ENCODE measurements around the gene RIMKLA.
A peak's percentile ranks its signal among the peaks of the same experiment; 100 is the strongest.

The RIMKLA gene

DNA sequence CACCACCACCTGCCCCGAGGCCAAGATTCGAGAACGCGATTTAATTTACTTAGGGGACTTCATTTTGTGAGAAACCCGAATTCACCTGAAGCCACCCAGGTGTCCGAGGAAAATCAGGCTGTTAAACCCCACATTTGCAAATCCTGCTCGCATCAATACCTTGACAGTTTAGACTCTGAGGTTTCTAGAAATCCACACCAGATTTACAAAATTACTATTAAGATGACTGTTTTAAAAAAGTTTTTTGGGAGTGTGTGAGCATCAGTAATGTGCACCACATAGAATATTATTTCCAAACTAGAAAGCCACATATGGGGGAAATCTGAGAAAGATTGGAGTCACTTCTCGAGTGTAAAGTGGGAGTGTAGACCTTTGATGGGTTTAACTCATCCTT, 685 bp downstream of the RIMKLA start:
- H3K27me3 Mint-ChIP-seq (ENCODE audit: low read depth, poor library complexity), result peaks cover 74% of the 10 kb centered on the region
- no peak for DNase-seq

DNA sequence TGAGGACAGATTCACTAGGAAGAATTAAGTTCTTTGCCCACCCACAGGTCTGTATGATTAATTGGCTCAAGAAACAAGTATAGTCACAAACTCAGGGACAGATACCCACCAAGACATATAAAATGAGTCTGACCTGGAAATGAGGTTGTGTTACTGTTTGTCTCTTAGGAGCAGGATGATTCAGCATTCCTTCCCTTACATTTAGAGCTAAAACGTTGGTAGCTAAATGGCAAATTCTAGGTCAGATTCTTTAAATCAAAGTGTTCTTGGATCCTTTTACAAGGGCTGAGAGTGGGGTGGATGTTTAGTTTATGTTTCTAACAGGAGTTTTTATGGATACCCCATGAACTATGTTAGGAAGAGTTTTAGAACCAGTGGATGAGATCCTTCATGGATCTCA, 4.7 kb downstream of the RIMKLA start:
- H3K36me3 Mint-ChIP-seq (ENCODE audit: low read depth), result no peaks in the 10 kb centered on the region
- TF ChIP-seq, protein P1, sequence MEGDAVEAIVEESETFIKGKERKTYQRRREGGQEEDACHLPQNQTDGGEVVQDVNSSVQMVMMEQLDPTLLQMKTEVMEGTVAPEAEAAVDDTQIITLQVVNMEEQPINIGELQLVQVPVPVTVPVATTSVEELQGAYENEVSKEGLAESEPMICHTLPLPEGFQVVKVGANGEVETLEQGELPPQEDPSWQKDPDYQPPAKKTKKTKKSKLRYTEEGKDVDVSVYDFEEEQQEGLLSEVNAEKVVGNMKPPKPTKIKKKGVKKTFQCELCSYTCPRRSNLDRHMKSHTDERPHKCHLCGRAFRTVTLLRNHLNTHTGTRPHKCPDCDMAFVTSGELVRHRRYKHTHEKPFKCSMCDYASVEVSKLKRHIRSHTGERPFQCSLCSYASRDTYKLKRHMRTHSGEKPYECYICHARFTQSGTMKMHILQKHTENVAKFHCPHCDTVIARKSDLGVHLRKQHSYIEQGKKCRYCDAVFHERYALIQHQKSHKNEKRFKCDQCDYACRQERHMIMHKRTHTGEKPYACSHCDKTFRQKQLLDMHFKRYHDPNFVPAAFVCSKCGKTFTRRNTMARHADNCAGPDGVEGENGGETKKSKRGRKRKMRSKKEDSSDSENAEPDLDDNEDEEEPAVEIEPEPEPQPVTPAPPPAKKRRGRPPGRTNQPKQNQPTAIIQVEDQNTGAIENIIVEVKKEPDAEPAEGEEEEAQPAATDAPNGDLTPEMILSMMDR (IDR thresholded peaks at IDR 0.05), result no peak

More for the DNA sequence above, 685 bp downstream of the RIMKLA start:
- no peaks in the 10 kb centered on the region for H3K9me3 Mint-ChIP-seq
- no peak overlapping the region for H3K27ac Mint-ChIP-seq
- TF ChIP-seq, protein P1 (IDR thresholded peaks at IDR 0.05), result no peak
- H3K36me3 Mint-ChIP-seq (ENCODE audit: low read depth), result no peaks in the 10 kb centered on the region
- H3K4me1 Mint-ChIP-seq, result peaks cover 5% of the 10 kb centered on the region
- peak overlapping the region; percentile 79 for H3K4me3 Mint-ChIP-seq

DNA sequence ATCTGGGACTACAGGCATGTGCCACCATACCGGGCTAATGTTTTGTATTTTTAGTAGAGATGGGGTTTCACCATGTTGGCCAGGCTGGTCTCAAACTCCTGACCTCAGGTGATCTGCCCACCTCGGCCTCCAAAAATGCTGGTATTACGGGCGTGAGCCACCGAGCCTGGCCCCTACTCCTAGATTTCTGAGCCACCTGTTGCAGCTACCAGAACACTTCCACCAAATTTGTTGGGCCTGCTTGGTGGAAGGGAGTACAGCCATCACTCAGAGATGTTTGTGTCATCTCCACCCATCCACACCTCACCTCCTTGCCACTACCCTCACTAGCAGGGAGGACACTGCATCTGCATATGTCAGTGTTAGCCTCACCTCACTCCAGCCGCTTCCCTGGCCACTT, 5.5 kb downstream of the RIMKLA start:
- Mint-ChIP-seq H3K4me3 (no peak overlapping the region), H3K9me3 (no peaks in the 10 kb centered on the region), H3K36me3 (ENCODE audit: low read depth) (no peaks in the 10 kb centered on the region), H3K27me3 (ENCODE audit: low read depth, poor library complexity) (peaks cover 37% of the 10 kb centered on the region), H3K4me1 (no peaks in the 10 kb centered on the region), H3K27ac (no peak overlapping the region)
- no peak for DNase-seq
- TF ChIP-seq, protein P1 (IDR thresholded peaks at IDR 0.05), result no peak

More for the DNA sequence above, 4.7 kb downstream of the RIMKLA start:
- H3K9me3 Mint-ChIP-seq, result no peaks in the 10 kb centered on the region
- H3K4me1 Mint-ChIP-seq, result no peaks in the 10 kb centered on the region
- no peak for DNase-seq
- H3K4me3 Mint-ChIP-seq, result no peak overlapping the region
- peaks cover 40% of the 10 kb centered on the region for H3K27me3 Mint-ChIP-seq (ENCODE audit: low read depth, poor library complexity)
- no peak overlapping the region for H3K27ac Mint-ChIP-seq

DNA sequence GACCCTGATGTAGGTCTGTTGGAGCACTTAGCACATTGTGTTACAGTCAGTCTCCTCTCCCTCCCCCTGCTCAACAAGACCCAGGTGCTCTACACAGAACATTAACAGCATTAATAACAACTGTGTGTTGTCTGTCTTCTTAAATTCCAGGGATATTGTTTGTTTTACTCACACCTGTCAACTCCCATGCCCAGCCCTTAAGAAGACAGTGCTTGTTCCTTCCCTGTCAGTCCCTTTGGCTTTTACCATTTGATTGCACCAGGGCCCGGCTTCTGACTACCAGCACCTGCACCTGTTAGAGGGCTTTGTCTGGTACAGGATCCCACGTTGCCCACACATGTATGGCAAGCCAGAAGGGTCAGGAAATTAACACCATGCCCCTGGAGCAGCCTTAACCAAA, 11.7 kb downstream of the RIMKLA start:
- Mint-ChIP-seq H3K27me3 (ENCODE audit: low read depth, poor library complexity) (peaks cover 3% of the 10 kb centered on the region), H3K36me3 (ENCODE audit: low read depth) (no peaks in the 10 kb centered on the region)
- DNase-seq, result no peak

DNA sequence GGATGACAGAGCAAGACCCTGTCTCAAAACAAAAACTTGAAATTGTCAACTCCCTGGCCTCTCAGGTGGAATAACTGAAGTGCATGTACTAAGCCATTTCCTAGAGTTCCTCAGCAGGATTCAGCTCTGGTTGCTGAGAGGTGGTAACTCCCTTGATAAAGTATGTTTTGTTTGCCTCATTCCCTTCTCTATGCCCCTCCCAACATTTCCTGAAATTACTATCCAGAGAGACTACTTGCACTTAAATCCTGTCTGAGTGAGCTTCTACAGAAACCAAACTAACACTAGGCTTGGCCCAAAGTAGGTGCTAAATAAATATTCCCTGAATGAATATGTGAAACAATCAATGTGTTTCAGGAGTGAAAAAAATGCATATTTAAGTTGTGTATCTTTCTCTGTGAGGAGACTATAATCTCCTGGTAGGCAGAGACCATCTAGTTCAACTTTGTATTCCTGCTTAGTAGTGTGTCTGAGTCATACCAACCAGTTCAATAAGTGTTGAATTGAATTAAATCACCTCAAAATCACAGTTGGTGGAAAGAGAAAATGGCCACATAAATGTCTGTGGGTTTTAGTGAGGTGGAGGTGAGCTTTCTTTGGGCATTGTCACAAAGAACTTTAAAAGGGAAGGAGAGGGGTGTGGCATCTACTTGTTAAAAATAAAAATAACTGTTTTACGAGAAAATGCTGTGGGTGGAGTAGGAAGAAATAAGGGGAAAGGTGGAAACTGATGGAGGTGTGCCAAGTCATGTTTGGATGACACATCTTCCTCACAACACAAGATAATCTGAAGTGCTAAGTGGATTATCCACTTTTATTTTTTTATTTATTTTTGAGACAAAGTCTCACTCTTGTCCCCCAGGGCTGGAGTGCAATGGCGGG, 12.6 kb downstream of the RIMKLA start:
- no peaks in the 10 kb centered on the region for H3K9me3 Mint-ChIP-seq

More for the DNA sequence above, 11.7 kb downstream of the RIMKLA start:
- TF ChIP-seq, protein P1 (IDR thresholded peaks at IDR 0.05), result no peak
- Mint-ChIP-seq H3K9me3 (no peaks in the 10 kb centered on the region), H3K27ac (no peak overlapping the region), H3K4me1 (no peaks in the 10 kb centered on the region), H3K4me3 (no peak overlapping the region)

More for the DNA sequence above, 12.6 kb downstream of the RIMKLA start:
- DNase-seq, result no peak
- H3K36me3 Mint-ChIP-seq (ENCODE audit: low read depth), result no peaks in the 10 kb centered on the region
- no peaks in the 10 kb centered on the region for H3K4me1 Mint-ChIP-seq
- H3K27ac Mint-ChIP-seq, result no peak overlapping the region
- TF ChIP-seq, protein P1 (IDR thresholded peaks at IDR 0.05), result no peak
- no peak overlapping the region for H3K4me3 Mint-ChIP-seq
- H3K27me3 Mint-ChIP-seq (ENCODE audit: low read depth, poor library complexity), result peaks cover 3% of the 10 kb centered on the region
